Liver (tissue), 3 donors: ENCODE data around the gene PCP2.

Source experiments
- EGR1 ChIP-seq, 2 donors: IDR thresholded peaks; 2 replicates each; pipeline ENCODE4 v1.6.1; 2016 to 2018; ENCODE audit warnings: antibody characterized with exemption in 2 of 2, low read depth in 2 of 2
- FOXA1 ChIP-seq: IDR thresholded peaks from 2 replicates; pipeline ENCODE4 v1.6.1; 2016; ENCODE audit warnings: antibody characterized with exemption
- FOXA2 ChIP-seq: IDR thresholded peaks from 2 replicates; pipeline ENCODE4 v1.6.1; 2016; ENCODE audit warnings: antibody characterized with exemption
- JUND ChIP-seq, 2 donors: IDR thresholded peaks; 2 replicates each; pipeline ENCODE4 v1.6.1; 2016; ENCODE audit warnings: antibody characterized with exemption in 2 of 2
- RAD21 ChIP-seq, 2 donors: IDR thresholded peaks; 2 replicates each; pipeline ENCODE4 v1.6.1; 2016; ENCODE audit warnings: antibody characterized with exemption in 2 of 2, mild to moderate bottlenecking in 2 of 2
- SP1 ChIP-seq: IDR thresholded peaks from 2 replicates; pipeline ENCODE4 v1.6.1; 2018; ENCODE audit warnings: antibody characterized with exemption, mild to moderate bottlenecking
- TAF1 ChIP-seq: conservative IDR thresholded peaks from 2 replicates; pipeline ENCODE4 v1.6.1; 2016; ENCODE audit warnings: antibody characterized with exemption, mild to moderate bottlenecking
- YY1 ChIP-seq: IDR thresholded peaks from 2 replicates; pipeline ENCODE4 v1.6.1; 2016; ENCODE audit warnings: antibody characterized with exemption, mild to moderate bottlenecking
- TF ChIP-seq, protein P1 (sequence below): fragments of 150-350 bp; IDR thresholded peaks from 2 replicates; pipeline ENCODE4 v1.5.1; 2017; ENCODE audit warnings: improper control_type of control experiment, low read depth, low read length; ENCODE audit not compliant: missing input control
- TF ChIP-seq, protein P2 (sequence below): IDR thresholded peaks from 2 replicates; pipeline ENCODE4 v1.6.1; 2016; ENCODE audit warnings: antibody characterized with exemption
- TF ChIP-seq, protein P3 (sequence below): IDR thresholded peaks from 2 replicates; pipeline ENCODE4 v1.6.1; 2016; ENCODE audit warnings: antibody characterized with exemption, mild to moderate bottlenecking
- donor health status: healthy.
- donor health status: healthy.

DNA sequence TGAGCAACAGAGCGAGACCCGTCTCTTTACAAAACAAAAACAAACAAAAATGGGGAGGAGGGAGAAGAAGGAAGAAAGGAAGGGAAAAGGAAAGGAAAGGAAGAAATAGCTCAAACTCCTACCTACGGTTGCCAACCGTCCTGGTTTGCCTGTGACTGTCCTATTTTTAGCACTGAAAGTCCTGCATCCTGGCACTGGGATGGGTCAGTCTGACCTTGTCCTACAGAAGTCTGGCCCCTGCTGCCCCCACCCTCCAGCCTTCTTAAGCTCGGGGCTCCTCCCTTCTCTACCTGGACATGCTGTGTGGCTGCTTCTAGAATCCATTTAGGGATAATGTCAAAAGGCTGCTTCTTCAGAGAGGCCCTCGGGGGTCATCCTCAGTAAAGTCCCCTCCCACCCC lies 2.2 kb upstream of the PCP2 start:
- TF ChIP-seq, protein P1, sequence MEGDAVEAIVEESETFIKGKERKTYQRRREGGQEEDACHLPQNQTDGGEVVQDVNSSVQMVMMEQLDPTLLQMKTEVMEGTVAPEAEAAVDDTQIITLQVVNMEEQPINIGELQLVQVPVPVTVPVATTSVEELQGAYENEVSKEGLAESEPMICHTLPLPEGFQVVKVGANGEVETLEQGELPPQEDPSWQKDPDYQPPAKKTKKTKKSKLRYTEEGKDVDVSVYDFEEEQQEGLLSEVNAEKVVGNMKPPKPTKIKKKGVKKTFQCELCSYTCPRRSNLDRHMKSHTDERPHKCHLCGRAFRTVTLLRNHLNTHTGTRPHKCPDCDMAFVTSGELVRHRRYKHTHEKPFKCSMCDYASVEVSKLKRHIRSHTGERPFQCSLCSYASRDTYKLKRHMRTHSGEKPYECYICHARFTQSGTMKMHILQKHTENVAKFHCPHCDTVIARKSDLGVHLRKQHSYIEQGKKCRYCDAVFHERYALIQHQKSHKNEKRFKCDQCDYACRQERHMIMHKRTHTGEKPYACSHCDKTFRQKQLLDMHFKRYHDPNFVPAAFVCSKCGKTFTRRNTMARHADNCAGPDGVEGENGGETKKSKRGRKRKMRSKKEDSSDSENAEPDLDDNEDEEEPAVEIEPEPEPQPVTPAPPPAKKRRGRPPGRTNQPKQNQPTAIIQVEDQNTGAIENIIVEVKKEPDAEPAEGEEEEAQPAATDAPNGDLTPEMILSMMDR, result no peak
- TF ChIP-seq, protein P2, sequence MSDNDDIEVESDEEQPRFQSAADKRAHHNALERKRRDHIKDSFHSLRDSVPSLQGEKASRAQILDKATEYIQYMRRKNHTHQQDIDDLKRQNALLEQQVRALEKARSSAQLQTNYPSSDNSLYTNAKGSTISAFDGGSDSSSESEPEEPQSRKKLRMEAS, result no peak
- no peak for TF ChIP-seq RAD21 (IDR thresholded peaks at IDR 0.05)
- no peak for TF ChIP-seq TAF1
- TF ChIP-seq YY1, result no peak
- TF ChIP-seq, protein P3, sequence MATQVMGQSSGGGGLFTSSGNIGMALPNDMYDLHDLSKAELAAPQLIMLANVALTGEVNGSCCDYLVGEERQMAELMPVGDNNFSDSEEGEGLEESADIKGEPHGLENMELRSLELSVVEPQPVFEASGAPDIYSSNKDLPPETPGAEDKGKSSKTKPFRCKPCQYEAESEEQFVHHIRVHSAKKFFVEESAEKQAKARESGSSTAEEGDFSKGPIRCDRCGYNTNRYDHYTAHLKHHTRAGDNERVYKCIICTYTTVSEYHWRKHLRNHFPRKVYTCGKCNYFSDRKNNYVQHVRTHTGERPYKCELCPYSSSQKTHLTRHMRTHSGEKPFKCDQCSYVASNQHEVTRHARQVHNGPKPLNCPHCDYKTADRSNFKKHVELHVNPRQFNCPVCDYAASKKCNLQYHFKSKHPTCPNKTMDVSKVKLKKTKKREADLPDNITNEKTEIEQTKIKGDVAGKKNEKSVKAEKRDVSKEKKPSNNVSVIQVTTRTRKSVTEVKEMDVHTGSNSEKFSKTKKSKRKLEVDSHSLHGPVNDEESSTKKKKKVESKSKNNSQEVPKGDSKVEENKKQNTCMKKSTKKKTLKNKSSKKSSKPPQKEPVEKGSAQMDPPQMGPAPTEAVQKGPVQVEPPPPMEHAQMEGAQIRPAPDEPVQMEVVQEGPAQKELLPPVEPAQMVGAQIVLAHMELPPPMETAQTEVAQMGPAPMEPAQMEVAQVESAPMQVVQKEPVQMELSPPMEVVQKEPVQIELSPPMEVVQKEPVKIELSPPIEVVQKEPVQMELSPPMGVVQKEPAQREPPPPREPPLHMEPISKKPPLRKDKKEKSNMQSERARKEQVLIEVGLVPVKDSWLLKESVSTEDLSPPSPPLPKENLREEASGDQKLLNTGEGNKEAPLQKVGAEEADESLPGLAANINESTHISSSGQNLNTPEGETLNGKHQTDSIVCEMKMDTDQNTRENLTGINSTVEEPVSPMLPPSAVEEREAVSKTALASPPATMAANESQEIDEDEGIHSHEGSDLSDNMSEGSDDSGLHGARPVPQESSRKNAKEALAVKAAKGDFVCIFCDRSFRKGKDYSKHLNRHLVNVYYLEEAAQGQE, result no peak
- no peak for TF ChIP-seq EGR1 (IDR thresholded peaks at IDR 0.05; ENCODE audit: low read depth in 2 of 2)
- TF ChIP-seq JUND (IDR thresholded peaks at IDR 0.05), result no peak
- TF ChIP-seq SP1, result no peak
- TF ChIP-seq FOXA1, result no peak
- TF ChIP-seq FOXA2, result no peak
